Measurements from ENCODE around the gene GPSM3.
"Not testable (repeated sequence)": the region's sequence is repeated elsewhere in the genome, so short reads cannot be mapped to it uniquely, and the experiment has no call there.

GPSM3 gene, protein sequence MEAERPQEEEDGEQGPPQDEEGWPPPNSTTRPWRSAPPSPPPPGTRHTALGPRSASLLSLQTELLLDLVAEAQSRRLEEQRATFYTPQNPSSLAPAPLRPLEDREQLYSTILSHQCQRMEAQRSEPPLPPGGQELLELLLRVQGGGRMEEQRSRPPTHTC

DNA sequence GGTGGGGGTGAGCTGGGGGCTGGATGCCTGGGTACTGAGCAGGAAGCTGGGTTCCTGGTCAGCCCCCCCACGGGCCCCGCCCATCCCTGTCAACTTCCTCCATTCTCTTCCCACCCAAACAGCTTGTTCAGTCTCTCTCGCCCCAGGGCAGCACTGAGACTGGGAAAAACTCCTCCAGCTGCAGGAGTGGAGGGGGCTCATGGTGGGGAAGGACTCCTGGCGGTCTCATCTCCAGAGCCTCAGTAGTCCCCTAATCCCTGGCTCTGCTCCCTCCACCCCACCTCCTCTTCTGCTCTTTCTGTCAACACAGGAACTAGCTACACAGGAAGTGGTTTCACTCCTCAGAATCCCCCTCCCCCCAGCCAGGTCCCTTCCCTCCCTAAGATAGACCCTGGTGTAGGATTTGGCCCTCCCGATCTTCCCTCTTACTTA, at the start of gene GPSM3:
Gene GPSM3, minus strand, starts transcription at position 36 of the 432 bp plus-strand sequence. CDS start 130 bp downstream, outside the sequence.
- no peak for DNase-seq (ENCODE audit: low spot score)

DNA sequence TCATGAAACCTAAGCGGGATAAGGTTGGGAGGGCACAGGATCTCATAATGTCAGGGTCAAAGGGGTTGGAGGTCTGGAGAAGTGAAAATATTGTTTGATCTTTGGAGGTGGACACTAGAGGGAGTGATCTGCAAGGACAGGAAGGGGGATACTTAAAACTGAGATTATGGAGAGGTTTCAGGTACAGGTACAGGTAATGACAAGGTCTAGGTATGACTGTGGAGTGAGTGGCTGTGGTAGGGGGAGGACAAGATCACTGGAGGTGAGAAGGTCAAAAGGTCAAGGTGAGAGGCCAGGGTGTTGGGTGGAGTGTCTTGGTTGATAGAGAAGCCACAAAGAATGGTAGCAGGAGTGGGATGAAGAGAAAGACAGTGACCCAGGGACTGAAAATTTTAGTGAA, 48.2 kb upstream of the GPSM3 start:
- no peak for DNase-seq (ENCODE audit: low spot score)

DNA sequence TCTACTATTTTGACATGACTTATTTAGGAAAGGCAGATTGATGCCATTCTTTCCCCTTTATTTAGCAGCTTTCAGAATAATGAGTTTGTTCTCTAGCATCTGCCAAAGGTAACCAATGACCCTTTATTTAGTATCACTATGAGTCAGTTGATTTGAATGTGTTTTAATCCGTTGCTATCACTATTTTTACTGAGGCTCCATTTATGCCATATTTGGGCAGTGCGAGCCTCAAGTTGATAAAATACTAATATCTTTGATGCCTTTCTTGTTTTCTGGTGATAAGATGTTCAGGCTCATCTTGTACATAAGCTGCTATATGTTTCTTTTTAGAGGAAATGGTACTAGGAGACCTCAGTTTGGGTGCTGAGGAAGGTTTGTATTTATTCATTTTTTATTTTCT, 47.0 kb upstream of the GPSM3 start:
- no peak for DNase-seq (ENCODE audit: low spot score)

DNA sequence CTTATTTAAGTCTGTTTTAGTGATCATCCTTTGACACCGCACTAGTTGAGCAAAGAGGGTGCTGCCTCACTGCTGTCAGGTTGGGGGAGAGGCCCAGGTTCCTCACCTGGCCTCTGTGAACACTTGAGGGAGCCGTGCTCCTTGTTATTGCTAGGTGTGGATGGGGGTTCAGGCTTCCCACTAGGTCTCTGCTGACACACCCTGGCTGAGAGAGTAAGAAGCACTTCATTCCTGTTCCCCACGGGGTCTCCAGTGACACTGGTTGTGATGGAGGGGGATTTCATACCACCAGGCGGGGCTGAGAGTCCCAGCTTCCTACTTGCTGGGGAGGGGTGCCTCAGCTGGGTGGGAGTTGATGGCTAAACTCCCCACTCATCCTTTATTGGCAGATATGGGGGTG, 42.5 kb upstream of the GPSM3 start:
- no peak for DNase-seq (ENCODE audit: low spot score)

DNA sequence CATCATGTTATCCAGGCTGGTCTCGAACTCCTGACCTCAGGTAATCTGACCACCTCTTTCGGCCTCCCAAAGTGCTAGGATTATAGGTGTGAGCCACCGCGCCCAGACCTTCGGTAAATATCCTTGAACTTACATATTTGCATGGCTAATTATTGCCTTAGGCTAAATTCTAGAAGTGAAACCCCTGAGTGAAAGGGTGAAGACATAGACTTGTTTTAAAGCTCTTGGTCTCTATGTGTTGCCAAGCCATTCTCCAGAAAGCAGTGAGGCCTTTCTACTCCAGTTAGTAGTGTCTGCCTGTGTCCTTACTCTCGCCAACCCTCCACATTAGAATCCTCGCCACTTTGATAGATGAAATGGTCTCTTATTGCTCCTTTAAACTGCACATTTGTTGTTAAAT, 34.0 kb upstream of the GPSM3 start:
- DNase-seq (ENCODE audit: low spot score): no peak

DNA sequence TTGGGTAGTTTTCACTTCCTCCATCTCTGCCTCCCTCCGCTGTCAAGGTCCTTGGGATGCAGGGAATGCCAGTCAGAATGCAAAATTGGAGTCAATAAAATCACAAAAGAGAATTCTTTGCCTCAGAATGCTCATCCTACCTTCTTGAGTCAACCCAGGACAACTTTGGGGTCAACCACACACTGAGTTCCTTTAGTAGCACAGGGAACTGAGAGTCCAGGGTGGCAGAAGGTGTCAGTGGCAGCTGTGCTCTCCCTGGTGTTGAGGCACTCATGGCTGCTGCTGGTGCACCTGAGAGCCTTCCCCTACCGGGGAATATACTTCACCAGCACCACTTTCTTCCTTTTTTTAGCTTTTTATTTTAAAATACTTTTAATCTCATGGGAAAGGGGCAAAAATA, 32.3 kb upstream of the GPSM3 start:
- no peak for DNase-seq (ENCODE audit: low spot score)

DNA sequence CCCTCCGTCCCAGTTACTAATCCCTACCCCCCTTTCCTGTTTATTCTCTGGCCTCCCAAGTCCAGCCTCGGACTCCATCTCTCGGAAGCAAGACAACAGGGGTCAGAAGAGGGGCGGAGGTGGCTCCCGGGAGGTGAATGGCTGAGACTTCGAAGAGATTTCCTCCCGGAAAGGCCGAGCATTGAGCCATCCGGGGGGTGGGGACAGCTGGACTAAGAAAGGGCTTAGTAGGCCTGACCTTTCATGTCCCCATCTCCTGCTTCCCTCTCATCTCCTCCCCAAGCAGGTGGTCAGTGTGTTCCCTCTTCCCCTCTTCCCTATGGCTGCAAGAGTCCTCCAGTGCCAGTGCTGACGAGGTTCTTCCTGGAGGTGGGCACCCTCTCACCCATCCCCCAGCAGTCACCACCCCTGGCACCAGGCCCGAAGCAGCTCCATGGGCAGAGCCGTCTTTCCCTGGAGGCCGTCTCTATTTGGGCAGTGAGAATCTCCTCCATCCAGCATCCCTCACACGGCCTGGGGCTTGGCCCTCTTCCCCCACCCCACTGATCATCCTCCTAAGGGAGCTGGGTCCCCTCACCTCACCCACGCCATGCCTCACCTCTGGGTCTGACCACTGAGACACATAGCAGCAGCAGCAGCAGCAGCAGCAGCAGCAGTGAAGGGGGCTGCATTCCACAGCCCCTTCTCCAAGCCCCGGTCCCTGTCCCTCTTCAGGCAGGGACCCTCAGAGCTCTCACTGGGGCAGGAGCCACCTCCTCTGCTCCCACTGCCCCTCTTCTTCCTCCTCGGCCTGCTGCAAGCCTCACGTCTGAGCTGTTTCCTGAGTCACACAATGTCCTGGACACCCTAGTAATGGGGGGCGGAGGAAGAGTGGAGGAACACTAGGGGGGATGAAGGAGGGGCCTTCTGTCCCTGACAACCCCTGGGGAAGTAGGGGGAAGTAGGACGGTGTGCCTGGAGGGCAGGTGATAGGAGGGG, 31.1 kb upstream of the GPSM3 start, which contains the start of gene NOTCH4:
Gene NOTCH4, minus strand, starts transcription at position 810 of the 978 bp plus-strand sequence. Its CDS starts 139 bp downstream, at position 671.
- no peak for DNase-seq (ENCODE audit: low spot score)

DNA sequence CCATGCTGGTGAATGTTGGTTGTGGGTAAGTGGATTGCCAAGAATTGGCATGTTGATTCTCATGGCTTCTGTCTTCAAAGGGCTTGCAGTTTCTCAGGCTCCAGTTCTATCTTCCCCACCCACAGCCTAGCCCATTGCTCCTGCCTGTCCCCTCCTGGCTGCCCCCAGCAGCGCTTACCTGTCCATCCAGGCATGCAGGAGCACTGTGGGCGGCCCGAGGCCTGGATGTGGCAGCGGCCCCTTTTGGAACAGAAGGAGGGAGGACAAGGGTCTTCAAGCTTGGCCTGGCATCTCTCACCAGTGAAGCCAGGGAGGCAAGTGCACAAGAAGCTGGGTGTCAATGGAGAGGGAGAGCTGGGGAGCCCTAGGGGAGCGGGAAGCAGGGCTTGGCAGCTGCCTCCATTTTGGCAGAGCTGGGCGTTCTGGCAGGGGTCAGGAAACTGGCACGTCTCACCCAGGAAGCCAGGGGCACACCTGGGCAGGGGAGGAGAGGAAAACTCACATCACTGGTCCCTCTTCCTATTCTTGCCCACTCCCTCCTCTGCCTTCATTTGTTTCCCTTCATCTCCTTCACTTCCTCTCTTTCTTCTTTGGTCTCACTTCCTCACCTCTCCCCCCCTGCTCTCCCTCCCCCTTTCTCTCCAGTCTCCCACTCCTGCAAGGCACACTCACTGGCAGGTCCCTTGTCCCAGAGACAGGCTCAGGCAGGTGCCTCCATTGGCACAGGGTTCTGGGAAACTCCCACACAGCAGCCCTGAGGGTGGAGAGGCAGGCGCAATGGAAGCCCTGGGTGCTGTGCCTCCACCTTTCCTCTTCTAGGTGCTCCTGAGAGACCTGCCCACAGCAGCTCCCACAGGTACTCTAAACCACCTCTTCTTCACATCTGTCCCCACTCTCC, 30.1 kb upstream of the GPSM3 start:
- no peak for DNase-seq (ENCODE audit: low spot score)

DNA sequence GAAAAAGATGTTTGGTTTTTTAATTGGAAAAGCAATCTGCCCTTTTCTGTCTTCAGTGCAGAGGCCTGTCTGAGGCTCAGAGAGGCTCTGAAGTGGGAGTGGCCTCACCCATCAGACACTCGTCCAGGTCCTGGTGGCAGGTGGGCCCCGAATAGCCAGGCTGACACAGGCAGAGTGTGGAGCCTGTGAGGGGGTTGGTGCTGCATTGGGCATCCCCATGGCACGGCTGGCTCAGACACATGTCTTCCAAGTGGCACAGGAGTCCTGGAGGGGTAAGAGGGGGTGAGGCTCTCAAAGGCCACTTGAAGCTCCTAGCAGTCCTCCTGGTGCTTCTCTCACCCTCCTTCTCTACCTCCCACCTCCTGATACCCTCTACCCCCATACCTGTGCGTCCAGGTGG, 27.6 kb upstream of the GPSM3 start:
- DNase-seq (ENCODE audit: low spot score): no peak

DNA sequence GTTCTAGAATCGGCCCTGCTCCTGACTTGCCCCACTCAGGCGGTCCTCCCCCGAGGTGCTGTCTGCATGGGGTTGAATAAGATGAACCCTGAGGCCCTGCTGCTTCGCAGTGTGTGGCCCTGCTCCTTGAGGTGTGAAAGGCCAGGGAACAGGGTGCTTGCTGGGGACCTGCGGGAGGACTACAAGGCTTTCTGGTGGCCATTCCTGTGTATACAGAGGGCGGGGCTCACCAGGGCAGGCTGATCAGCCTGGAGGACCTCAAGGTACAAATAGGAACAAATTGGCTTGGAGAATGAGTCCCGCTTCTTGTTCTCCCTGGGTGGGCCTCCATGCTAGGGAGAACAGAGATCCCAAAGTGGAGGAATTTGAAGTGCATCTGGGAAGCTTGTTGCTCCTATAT, 25.7 kb upstream of the GPSM3 start:
- DNase-seq (ENCODE audit: low spot score): no peak

DNA sequence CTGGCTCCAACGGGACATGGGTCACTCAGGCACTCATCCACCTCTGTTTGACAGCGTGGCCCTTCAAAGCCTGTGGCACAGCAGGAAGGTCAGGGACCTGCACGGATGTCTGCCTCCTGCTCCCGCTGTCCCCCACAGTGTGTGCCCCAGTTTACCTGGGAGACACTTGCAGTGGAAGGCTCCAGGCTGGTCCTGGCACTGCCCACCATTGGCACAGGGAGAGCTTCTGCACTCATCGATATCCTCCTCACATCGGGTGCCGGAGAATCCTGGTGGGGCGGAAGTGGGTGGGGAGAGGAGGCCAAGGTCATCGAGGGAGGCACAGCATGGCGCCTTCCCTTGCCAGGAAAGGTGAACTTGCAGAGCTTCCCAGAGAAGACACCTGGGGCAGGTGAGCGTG, 24.6 kb upstream of the GPSM3 start:
- DNase-seq (ENCODE audit: low spot score): no peak

DNA sequence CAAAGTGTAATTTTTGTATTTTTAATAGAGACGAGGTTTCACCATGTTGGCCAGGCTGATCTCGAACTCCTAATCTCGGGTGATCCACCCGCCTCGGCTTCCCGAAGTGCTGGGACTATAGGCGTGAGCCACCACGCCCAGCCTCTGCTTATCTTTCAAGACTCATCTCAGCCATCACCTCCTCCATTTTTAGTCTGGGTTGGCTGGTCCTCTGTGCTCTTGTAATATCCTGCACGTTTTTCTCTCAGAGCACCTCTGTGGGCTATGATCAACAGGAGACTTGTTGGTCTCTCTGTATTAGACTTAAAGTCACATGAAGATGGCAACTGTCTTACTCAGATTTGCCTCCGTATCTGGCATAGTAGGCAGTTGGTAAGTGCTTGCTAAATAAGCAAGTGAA, 23.8 kb upstream of the GPSM3 start:
- DNase-seq (ENCODE audit: low spot score): no peak

DNA sequence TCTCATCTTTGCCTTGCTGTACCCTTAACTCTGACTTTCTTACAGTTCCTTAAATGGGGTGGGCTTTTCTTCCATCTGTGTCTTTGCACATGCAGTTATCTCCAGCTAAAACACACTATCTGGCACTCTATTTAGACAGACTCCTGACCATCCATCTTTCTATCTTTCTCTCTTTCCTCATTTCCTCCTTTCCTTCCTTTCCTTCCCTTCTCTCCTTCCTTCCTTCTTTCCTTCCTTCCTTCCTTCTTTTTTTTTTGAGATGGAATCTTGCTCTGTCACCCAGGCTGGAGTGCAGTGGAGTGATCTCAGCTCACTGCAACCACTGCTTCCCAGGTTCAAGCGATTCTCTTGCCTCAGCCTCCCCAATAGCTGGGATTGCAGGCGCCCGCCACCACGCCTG, 23.2 kb upstream of the GPSM3 start:
- DNase-seq (ENCODE audit: low spot score): no peak

DNA sequence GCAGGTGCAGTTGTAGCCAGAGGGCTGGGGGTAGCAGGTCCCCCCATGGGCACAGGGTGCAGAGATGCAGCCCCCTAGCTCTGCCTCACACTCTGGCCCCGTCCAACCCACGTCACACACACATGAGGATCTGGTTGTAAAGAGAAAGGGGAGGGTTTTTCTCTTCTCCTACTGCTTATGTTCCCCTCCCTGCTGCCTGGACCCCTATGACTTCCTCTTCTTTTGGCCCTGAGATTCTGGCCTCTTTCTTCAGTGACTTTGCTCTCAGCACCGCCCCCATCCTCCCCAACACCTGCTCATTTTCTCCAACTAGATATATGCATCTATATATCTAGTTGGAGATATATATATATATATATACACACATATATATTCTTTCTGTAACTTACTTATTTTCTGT, 21.7 kb upstream of the GPSM3 start:
- no peak for DNase-seq (ENCODE audit: low spot score)

DNA sequence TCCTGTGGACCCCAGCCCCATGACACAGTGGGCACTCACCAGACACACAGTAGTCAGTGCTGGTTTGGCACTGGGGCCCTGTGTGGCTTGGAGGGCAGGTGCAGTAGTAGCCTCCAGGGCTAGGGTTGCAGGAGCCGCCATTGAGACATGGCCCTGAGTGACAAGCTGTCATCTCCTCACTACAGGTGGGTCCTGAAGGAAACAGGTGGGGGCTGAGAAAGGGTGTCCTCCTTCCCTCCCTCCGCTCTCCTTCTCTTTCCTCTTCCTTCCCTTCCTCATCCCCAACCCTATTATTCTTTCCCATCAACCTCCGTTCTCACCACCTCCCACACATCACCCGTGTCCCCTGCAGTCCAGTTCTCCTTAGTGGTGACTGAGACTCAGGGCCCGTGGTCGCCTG, 21.2 kb upstream of the GPSM3 start:
- no peak for DNase-seq (ENCODE audit: low spot score)

DNA sequence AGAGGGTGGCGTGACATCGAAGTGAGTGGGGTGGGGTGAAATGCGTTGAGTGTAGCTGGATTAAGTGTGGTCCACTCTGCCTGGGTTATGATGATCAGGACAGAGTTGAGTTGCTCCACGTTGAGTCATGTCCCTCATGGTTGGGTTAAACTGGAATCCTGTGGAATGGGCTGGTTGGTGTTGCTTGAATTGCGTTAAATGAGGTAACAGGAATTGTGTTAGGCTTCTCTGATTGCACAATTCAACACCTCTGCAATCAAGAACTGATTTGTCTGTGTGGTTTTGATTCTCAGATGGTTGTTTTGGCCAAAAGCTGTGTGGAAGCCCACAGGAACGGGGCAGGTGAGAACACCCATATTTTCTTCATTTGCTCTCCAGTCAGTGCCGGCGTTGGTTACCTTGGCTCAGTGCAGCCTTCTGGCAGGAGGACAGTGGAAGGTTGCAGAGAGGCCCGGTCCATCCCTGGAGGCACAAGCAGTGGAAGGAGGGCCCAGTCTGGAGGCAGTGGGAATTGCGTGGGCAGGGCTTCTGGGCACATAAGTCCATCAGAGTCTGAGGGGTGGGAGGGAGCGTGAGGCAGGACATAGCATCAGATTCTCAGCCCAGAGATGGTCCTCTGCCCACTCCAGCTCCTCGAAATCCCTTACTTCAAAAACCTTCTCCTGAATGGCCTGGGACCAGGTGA, 19.8 kb upstream of the GPSM3 start:
- DNase-seq (ENCODE audit: low spot score): no peak

DNA sequence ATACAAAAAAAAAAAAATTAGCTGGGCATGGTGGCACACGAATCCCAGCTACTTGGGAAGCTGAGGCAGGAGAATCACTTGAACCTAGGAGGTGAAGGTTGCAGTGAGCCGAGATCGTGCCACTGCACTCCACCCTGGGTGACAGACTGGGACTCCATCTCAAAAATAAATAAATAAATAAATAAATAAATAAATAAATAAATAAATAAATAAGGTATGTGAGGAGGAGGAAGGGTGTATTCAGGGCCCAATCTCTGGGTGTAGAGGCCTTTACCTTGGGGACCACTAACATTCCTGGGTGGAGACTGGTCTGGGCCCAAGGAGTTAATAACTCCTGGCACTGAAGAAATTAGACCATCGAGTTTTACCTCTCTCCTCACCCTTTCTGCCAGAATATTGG, 19.0 kb upstream of the GPSM3 start:
- DNase-seq (ENCODE audit: low spot score): not testable (repeated sequence)

DNA sequence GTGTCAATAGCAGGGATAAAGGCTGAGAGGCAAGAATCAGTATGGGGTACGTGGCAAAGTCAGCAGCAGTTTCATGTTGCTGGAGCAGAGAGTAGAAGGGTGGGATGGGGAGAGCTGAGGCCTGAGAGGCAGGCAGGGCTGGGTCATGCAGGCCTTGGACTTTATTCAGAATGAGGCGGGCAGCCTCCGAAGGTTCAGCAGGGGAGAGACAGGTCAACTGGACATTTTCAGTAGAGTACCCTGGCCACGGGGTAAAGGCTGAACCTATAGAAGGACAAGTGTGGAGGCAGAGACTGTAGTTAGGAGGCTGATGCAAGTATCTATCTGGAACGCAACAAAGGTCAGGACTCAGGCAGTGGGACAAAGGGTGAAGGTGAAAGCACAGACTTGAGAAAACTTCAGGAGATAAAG, 17.8 kb upstream of the GPSM3 start:
- DNase-seq (ENCODE audit: low spot score): no peak

DNA sequence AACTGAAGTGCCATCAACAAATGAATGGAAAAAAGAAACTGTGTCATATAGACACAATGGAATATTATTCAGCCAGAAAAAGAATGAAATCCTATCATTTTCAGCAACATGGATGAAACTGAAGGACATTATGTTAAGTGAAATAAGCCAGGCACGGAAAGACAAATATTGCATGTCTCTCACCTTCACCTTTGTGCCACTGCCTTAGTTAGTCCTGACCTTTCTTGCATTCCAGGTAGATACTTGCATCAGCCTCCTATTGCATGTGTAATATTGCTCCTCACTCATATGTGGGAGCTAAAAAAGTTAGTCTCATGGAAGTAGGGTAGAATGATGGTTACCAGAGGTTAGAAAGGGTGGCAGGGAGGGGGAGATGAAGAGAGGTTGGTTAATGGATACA, 16.6 kb upstream of the GPSM3 start:
- DNase-seq (ENCODE audit: low spot score): no peak

DNA sequence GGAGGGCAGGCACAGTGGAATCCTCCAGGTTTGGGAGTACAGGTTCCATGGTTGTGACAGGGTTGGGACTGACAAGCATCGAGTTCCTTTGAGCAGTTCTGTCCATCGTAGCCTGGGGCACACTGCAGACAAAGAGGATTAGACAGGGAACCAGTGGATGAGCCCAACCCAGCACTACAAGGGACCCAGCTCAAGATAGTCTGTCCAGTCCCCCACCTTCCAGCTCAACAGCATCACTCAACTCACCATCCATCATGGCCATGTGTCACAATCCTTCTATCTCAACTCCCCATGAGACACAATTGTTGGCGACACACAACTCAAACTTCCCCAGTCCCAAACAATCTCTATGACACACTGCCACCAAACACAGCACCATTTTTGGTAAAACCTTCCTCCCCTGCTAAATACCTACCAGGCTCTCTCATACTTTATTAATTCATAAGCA, 11.8 kb upstream of the GPSM3 start:
- DNase-seq (ENCODE audit: low spot score): no peak

DNA sequence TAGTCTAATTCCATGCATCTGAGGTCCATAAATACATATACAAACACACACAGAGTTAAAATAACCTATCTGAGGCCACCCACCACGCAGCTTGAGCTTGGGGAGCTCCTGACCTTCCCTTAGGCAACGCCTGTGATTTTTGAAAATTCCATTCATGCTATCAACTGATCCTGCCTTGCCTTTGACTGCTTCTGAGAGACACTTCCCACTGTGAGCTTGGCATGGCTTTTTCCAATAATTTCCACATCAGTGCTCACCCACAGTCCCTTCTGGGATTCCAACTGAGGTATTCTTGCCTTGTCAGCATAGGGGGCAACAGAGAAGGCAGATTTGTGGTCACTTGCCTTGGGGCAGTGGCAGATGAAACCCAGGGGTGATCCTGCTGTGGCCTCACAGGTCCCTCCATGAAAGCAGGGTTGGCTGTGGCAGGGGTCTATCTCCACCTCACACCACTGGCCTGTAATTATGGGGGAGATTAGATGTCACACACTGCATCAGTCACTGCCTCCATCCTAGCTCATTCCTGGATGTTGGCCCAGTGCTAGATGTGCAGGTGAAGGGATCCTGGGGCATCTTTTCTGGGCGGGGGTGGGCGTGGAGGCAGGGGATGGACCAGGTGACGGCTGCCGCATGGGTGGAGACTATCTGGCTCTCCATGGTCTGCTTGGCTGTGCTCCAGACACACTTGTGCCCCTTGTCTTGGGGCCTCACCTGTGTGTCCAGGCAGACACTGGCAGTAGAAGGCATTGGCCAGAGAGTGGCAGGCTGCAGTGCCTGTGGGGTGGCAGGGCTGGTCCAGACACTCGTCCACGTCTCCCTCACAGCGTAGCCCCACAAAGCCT, 11.2 kb upstream of the GPSM3 start:
- DNase-seq (ENCODE audit: low spot score): no peak
